B cell (primary cell): Measurements from ENCODE around the gene PHLPP2. TPM values are rescaled to one million over a fixed set of nuclear protein-coding genes. Genes with fewer than 3 reads are reported as not detected.

Experiments
- ATAC-seq: fragments of 200-7000 bp; cut with Tn5 transposase; one replicate; pipeline ENCODE4 v1.10.0; 2021; ENCODE audit warnings: low read depth, mild to moderate bottlenecking, moderate number of reproducible peaks, moderate library complexity
- CTCF ChIA-PET: fragments of 350-600 bp; sonication (Branson Sonifier 250); formaldehyde crosslinking; loops from one replicate; lab custom pipeline; 2021; ENCODE audit warnings: antibody characterized with exemption, inconsistent platforms; lab: Charles Lee
- POLR2A ChIA-PET: fragments of 350-600 bp; sonication (Branson Sonifier 250); formaldehyde crosslinking; loops from one replicate; lab custom pipeline; 2021; ENCODE audit warnings: antibody characterized with exemption; lab: Charles Lee
- DNase-seq: peaks from one replicate; pipeline ENCODE4 v3.0.0; 2013
- H2AFZ ChIP-seq: 2 replicates; pipeline ENCODE4 v1.6.1; 2012; ENCODE audit warnings: mild to moderate bottlenecking, low read depth, low read length; ENCODE audit not compliant: insufficient read depth, poor library complexity, severe bottlenecking
- H3K27ac ChIP-seq, 2 donors: 1 replicate in 1 of 2; 2 replicates in 1 of 2; pipeline ENCODE4 v1.5.1; 2012 to 2013; ENCODE audit warnings: low read length in 2 of 2, mild to moderate bottlenecking in 2 of 2, moderate library complexity in 1 of 2
- H3K27me3 ChIP-seq, 4 experiments: fragments of 200-600 bp in 1 of 4; sonication (generic) in 1 of 4; replicated peaks in 1 of 4; 1 replicate in 2 of 4; 2 replicates in 2 of 4; pipeline versions ENCODE4 v1.6.1 to v1.7.0; 2013 to 2016; ENCODE audit warnings: low read length in 3 of 4, mild to moderate bottlenecking in 2 of 4, mixed read lengths in 1 of 4, moderate library complexity in 1 of 4; ENCODE audit not compliant: insufficient read depth in 4 of 4, control insufficient read depth in 3 of 4; ENCODE audit errors: control extremely low read depth in 1 of 4
- H3K36me3 ChIP-seq, 2 experiments: replicated peaks in 1 of 2; 1 replicate in 1 of 2; 2 replicates in 1 of 2; pipeline versions ENCODE4 v1.6.1 to v1.7.1; 2013; ENCODE audit warnings: low read length in 1 of 2; ENCODE audit not compliant: insufficient read depth in 2 of 2, control insufficient read depth in 1 of 2; ENCODE audit errors: control extremely low read depth in 1 of 2, extremely low read depth in 1 of 2
- H3K4me1 ChIP-seq, 2 donors: fragments of 200-600 bp in 1 of 2; sonication (generic) in 1 of 2; 1 replicate in 1 of 2; 2 replicates in 1 of 2; pipeline versions ENCODE4 v1.5.1 to v1.6.1; 2013 to 2017; ENCODE audit warnings: low read length in 2 of 2; ENCODE audit not compliant: control insufficient read depth in 2 of 2, insufficient read depth in 2 of 2
- H3K4me2 ChIP-seq: replicated peaks from 2 replicates; pipeline ENCODE3; 2012; ENCODE audit warnings: mild to moderate bottlenecking, low read depth, low read length; ENCODE audit not compliant: poor library complexity, severe bottlenecking
- H3K4me3 ChIP-seq, 5 experiments: fragments of 200-600 bp in 1 of 5; sonication (generic) in 1 of 5; 1 replicate in 3 of 5; 2 replicates in 2 of 5; pipeline versions ENCODE4 v1.5.1 to v1.7.0; 2011 to 2016; ENCODE audit warnings: low read length in 4 of 5, mild to moderate bottlenecking in 4 of 5, low read depth in 2 of 5, control low read depth in 1 of 5, moderate library complexity in 1 of 5; ENCODE audit not compliant: insufficient read depth in 1 of 5; ENCODE audit errors: control extremely low read depth in 1 of 5, extremely low read depth in 1 of 5
- H3K79me2 ChIP-seq: fragments of 200-600 bp; sonication (generic); one replicate; pipeline ENCODE4 v1.6.0; 2016; ENCODE audit warnings: low read length; ENCODE audit not compliant: control insufficient read depth, insufficient read depth
- H3K9ac ChIP-seq: fragments of 200-600 bp; sonication (generic); 2 replicates; pipeline ENCODE4 v1.6.1; 2017; ENCODE audit warnings: mild to moderate bottlenecking, low read length, moderate library complexity
- H3K9me3 ChIP-seq, 3 donors: one replicate each; pipeline versions ENCODE4 v1.6.1 to v1.7.1; 2013; ENCODE audit warnings: low read length in 2 of 3; ENCODE audit not compliant: control insufficient read depth in 2 of 3, insufficient read depth in 1 of 3; ENCODE audit errors: control extremely low read depth in 1 of 3
- H4K20me1 ChIP-seq: 2 replicates; pipeline ENCODE4 v1.6.0; 2012; ENCODE audit warnings: mild to moderate bottlenecking, low read length; ENCODE audit not compliant: insufficient read depth, control insufficient read depth, poor library complexity, severe bottlenecking
- H3K27ac Mint-ChIP-seq: one replicate; pipeline ENCODE4 v1.8.0; 2021; ENCODE audit warnings: mixed read lengths
- H3K27me3 Mint-ChIP-seq: one replicate; pipeline ENCODE4 v1.8.0; 2021; ENCODE audit warnings: mixed read lengths
- H3K4me1 Mint-ChIP-seq: one replicate; pipeline ENCODE4 v1.8.0; 2021; ENCODE audit warnings: mixed read lengths
- H3K4me3 Mint-ChIP-seq: one replicate; pipeline ENCODE4 v1.8.0; 2021; ENCODE audit warnings: mixed read lengths
- H3K9me3 Mint-ChIP-seq: one replicate; pipeline ENCODE4 v1.8.0; 2022; ENCODE audit warnings: mixed read lengths; ENCODE audit not compliant: insufficient read depth
- EZH2 ChIP-seq: IDR thresholded peaks from 2 replicates; pipeline ENCODE4 v1.6.1; 2012; ENCODE audit warnings: borderline replicate concordance, low read depth, mild to moderate bottlenecking, moderate library complexity, low read length; ENCODE audit not compliant: insufficient read depth, poor library complexity, severe bottlenecking
- WGBS: methylation state at CpG from one replicate; pipeline ENCODE4 v1.1.5; 2013; ENCODE audit warnings: missing lambda C conversion rate; ENCODE audit not compliant: insufficient coverage; 5-methylcytosine and 5-hydroxymethylcytosine counted together
- intact Hi-C: fragments of 100-400 bp; cut with micrococcal nuclease; formaldehyde crosslinking; loops from one replicate; pipeline ENCODE4 v1.10.0; 2022
- polyA plus RNA-seq: library from polyadenylated mRNA; depleted of rRNA; stranded (reverse); fragments of >200 nt; gene quantifications from 2 replicates; pipeline ENCODE4 v1.2.3, GENCODE V29; 2012
- total RNA-seq, 2 donors: library from RNA; stranded (reverse); fragments of 120-200 nt in 1 of 2; gene quantifications; 1 replicate in 1 of 2; 2 replicates in 1 of 2; pipeline versions ENCODE4 v1.2.3 to v1.2.4, GENCODE V29; 2013 to 2022
- TF ChIP-seq, protein P1 (sequence below): fragments of 200-600 bp; IDR thresholded peaks from one replicate; pipeline ENCODE4 v1.8.0; 2022; ENCODE audit warnings: antibody characterized with exemption, mild to moderate bottlenecking

PHLPP2 gene
- total and polyA plus RNA-seq, 2 donors (not counting 1 experiment from before 2014, with no cell fraction given) = 7.2 to 16.1 TPM

DNA sequence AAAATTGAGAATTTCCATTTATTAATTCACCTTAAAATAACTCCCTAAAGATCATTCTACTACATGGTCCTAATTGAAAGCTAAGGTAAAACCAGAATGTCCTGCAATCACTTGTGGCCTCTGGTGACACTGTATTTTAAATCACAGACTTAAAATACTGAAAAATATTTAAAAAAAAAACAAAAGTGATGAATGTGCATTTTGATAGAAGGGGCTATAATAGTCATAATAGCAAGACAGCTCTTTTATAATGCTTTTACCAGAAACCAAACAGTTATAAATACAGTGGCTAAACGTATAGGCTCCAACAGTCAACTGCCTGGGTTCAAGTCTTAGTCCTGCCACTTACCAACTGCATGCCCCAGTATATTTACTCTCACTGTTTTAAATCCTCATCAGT lies 21.2 kb downstream of the PHLPP2 start:
- Mint-ChIP-seq H3K4me1 (peaks cover 3% of the 10 kb centered on the region), H3K27ac (no peak overlapping the region), H3K4me3 (no peak overlapping the region), H3K27me3 (no peaks in the 10 kb centered on the region), H3K9me3 (no peaks in the 10 kb centered on the region)
- Histone ChIP-seq H2AFZ (no peak overlapping the region), H3K27ac (no peak overlapping the region), H3K27me3 (no peaks in the 10 kb centered on the region), H3K4me2 (no peak overlapping the region), H3K79me2 (peaks cover 12% of the 10 kb centered on the region), H3K36me3 (peaks cover 7 to 10% of the 10 kb centered on the region in 2 experiments), H3K9ac (no peak overlapping the region), H4K20me1 (peaks cover 5% of the 10 kb centered on the region), H3K4me1 (peaks cover 0 to 8% of the 10 kb centered on the region in 2 donors), H3K4me3 (no peak overlapping the region), H3K9me3 (no peaks in the 10 kb centered on the region)
- TF ChIP-seq, protein P1, sequence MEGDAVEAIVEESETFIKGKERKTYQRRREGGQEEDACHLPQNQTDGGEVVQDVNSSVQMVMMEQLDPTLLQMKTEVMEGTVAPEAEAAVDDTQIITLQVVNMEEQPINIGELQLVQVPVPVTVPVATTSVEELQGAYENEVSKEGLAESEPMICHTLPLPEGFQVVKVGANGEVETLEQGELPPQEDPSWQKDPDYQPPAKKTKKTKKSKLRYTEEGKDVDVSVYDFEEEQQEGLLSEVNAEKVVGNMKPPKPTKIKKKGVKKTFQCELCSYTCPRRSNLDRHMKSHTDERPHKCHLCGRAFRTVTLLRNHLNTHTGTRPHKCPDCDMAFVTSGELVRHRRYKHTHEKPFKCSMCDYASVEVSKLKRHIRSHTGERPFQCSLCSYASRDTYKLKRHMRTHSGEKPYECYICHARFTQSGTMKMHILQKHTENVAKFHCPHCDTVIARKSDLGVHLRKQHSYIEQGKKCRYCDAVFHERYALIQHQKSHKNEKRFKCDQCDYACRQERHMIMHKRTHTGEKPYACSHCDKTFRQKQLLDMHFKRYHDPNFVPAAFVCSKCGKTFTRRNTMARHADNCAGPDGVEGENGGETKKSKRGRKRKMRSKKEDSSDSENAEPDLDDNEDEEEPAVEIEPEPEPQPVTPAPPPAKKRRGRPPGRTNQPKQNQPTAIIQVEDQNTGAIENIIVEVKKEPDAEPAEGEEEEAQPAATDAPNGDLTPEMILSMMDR = no peak
- TF ChIP-seq EZH2 = no peak
- intact Hi-C loops = no loop called here
- ChIA-PET CTCF (interaction anchor here (0.5 kb wide), 1 partner anchor 51 kb away, joined by 3 read pairs; no protein-coding TSS in a partner anchor), POLR2A (no interaction called here)
- WGBS = 100% methylated on average over 1 of the region's 1 CpG
- ATAC-seq (no peak), DNase-seq (no peak)

- DNase-seq (no peak), ATAC-seq (no peak)
- ChIA-PET POLR2A (no interaction called here), CTCF (interaction anchor here (0.6 to 1.1 kb wide), 3 partner anchors 18 to 146 kb away, joined by 3 to 4 read pairs (median 4); no protein-coding TSS in a partner anchor)
- Histone ChIP-seq H3K4me2 (no peak overlapping the region), H3K36me3 (peaks cover 4 to 11% of the 10 kb centered on the region in 2 experiments), H3K4me1 (peaks cover 0 to 3% of the 10 kb centered on the region in 2 donors), H4K20me1 (peaks cover 7% of the 10 kb centered on the region), H3K9me3 (no peaks in the 10 kb centered on the region), H3K27me3 (no peaks in the 10 kb centered on the region), H2AFZ (no peak overlapping the region), H3K4me3 (no peak overlapping the region), H3K27ac (no peak overlapping the region), H3K79me2 (no peaks in the 10 kb centered on the region), H3K9ac (no peak overlapping the region)
- Mint-ChIP-seq H3K9me3 (no peaks in the 10 kb centered on the region), H3K27me3 (no peaks in the 10 kb centered on the region), H3K4me1 (peaks cover 9% of the 10 kb centered on the region), H3K27ac (no peak overlapping the region), H3K4me3 (no peak overlapping the region)
- TF ChIP-seq, protein P1 = no peak
- no peak for TF ChIP-seq EZH2
- intact Hi-C loops = no loop called here
- WGBS = 96% methylated on average over 2 of the region's 4 CpGs
These were observed 23.7 kb downstream of the PHLPP2 start for GRCh38 chr16:71700831-71701230.
